ENCODE results near the gene SLC44A5. TPM values are rescaled to one million over a fixed set of nuclear protein-coding genes. Genes with fewer than 3 reads are reported as not detected.
A peak's percentile ranks its signal among the peaks of the same experiment; 100 is the strongest.
"Not testable (repeated sequence)": the region's sequence is repeated elsewhere in the genome, so short reads cannot be mapped to it uniquely, and the experiment has no call there.

SLC44A5 gene
- total RNA-seq, 1 donor, result under 0.01 TPM

DNA sequence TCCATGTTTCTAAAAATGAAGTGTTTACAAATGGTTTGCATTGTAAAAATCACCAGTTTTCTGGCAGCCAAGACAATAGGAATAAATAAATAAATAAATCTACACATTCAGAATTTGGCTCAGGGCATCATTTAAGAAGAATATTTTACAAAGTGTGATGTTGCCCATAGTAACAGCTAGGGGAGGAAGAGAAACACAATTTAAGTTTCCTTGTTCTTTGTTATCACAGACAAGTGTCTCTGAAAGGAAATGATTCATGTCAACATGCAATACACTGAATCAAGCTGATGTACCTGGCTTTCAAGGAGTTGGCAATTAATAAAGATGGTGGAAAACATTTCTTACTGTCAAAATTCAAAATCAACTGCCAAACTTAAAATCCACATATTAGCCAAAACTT lies 402.1 kb downstream of the SLC44A5 start:
- no peak overlapping the region for H3K4me3 ChIP-seq (ENCODE audit: low read depth, low read length)
- TF ChIP-seq, protein P1, sequence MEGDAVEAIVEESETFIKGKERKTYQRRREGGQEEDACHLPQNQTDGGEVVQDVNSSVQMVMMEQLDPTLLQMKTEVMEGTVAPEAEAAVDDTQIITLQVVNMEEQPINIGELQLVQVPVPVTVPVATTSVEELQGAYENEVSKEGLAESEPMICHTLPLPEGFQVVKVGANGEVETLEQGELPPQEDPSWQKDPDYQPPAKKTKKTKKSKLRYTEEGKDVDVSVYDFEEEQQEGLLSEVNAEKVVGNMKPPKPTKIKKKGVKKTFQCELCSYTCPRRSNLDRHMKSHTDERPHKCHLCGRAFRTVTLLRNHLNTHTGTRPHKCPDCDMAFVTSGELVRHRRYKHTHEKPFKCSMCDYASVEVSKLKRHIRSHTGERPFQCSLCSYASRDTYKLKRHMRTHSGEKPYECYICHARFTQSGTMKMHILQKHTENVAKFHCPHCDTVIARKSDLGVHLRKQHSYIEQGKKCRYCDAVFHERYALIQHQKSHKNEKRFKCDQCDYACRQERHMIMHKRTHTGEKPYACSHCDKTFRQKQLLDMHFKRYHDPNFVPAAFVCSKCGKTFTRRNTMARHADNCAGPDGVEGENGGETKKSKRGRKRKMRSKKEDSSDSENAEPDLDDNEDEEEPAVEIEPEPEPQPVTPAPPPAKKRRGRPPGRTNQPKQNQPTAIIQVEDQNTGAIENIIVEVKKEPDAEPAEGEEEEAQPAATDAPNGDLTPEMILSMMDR (IDR thresholded peaks at IDR 0.05; ENCODE audit: insufficient read depth, low read depth, low read length), result no peak
- no peak for DNase-seq (ENCODE audit: low read depth)

DNA sequence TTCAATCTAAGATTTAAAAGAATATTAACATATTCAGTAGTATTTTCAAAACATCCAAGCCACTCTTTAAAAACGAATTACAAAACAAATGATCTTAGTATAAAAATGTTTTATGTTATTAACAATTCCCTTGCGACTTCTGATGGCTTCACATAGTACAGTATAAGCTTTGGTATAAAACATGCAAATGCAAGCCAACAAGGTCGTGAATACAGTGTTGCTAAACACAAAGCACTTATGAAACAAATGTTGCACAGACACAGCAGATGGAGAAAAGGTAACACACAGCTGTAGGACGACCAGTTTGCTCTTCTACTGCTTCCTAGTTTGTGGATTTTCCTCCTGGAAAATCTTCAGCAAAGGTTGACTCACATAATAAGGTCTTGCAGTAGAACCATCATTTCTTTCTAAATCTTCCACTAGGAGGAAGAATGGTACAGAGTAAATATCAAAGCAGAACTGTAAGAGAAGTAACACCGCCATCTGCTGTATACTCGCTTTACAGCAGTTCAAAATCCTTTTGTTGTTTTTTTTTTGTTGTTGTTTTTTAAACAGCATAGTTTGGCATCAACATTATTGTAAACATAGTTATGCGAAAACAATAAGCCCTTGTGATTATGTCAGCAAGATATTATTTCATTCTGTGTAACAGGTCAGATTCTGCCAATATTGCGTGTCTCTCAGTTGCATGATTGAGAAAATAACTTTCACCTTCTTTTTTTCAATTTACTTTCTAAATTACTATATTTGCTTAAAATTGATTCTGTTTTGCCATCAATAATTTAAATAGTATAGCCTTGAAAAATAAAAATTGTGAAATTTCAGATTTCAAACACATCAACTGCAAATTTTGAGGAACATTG lies 407.3 kb downstream of the SLC44A5 start:
- TF ChIP-seq, protein P1 (IDR thresholded peaks at IDR 0.05; ENCODE audit: insufficient read depth, low read depth, low read length), result peak; percentile 72
- no peak overlapping the region for H3K4me3 ChIP-seq (ENCODE audit: low read depth, low read length)
- DNase-seq (ENCODE audit: low read depth), result peak; percentile 45

DNA sequence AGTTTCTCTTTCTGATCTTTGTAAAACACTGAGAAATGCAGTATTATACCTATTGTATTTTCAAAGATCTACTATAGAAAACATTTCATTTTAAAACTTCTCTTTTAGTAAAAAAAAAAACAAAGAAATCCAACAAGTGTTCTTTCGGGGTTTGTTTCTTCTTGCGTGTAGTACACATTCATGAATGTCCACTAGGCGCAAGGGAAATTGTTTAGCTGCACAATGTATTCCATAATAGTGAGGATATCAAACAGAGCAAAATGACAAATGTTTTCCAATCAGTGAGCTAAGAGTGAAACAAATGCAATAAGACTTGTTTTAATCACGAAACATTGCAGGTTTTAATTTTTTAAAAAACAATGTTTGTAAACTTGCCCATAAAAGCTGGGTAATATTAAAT lies 408.2 kb downstream of the SLC44A5 start:
- TF ChIP-seq, protein P1 (IDR thresholded peaks at IDR 0.05; ENCODE audit: insufficient read depth, low read depth, low read length), result no peak

DNA sequence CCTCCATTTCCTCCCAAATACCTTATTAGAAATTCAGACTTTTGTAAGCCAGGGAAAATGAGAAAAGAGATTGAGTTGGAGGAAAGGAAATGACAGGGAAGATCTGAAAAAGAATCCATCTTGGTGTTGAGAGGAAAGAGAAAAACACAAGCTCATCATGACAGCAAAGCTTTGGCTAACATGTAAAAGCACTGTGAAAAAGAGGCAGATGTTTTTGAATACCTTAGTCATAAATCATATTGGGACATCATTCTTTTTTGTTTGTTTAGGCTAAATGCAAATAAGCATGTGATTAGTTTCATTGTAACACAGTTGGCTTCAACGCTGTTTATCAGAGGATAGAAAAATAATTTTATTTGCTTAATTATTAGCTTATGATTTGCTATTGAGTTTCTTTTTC lies 412.2 kb downstream of the SLC44A5 start:
- TF ChIP-seq, protein P1 (IDR thresholded peaks at IDR 0.05; ENCODE audit: insufficient read depth, low read depth, low read length), result no peak
- DNase-seq (ENCODE audit: low read depth), result no peak
- no peak overlapping the region for H3K4me3 ChIP-seq (ENCODE audit: low read depth, low read length)

More for the DNA sequence above, 408.2 kb downstream of the SLC44A5 start:
- no peak overlapping the region for H3K4me3 ChIP-seq (ENCODE audit: low read depth, low read length)
- no peak for DNase-seq (ENCODE audit: low read depth)

DNA sequence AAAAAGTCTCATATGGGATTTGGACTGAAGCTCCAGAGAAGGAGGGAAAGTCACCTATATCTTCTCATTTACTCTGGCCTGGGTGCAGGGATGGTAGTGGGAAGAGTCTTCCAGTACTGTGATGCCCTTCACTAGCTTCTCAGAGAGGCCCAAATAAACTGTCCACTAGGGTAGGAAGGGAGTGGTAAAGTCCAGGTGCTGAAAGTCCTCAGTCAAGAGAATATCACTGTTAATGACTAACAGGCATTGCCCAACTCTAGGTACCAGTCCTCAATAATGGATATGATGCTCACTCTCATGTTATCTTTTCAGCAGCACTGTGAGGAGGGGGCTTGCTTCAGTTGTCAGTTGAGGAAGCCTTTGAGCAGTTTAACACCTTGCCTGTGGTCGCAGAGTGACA lies 412.8 kb downstream of the SLC44A5 start:
- H3K4me3 ChIP-seq (ENCODE audit: low read depth, low read length), result no peak overlapping the region
- TF ChIP-seq, protein P1 (IDR thresholded peaks at IDR 0.05; ENCODE audit: insufficient read depth, low read depth, low read length), result no peak
- DNase-seq (ENCODE audit: low read depth), result no peak

DNA sequence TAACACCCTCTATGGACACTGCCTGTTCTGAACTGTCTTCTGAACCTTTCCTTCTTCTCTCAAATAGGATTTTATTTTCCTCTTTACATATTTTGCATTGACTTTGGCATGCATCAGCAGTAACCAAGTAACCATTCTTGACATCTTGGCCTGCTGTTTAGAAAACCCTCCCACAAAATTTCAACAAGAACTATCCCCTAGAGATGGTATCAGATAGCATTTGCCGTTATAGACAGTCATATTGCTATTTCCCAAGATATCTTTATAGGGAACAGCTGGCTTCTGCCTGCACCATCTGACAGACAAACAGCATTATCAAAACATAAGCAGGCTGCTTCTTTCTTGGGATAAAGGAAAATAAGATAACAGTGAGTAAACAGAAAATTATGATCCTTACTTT lies 422.0 kb downstream of the SLC44A5 start:
- DNase-seq (ENCODE audit: low read depth), result peak; percentile 3
- H3K4me3 ChIP-seq (ENCODE audit: low read depth, low read length), result no peak overlapping the region
- TF ChIP-seq, protein P1 (IDR thresholded peaks at IDR 0.05; ENCODE audit: insufficient read depth, low read depth, low read length), result no peak

DNA sequence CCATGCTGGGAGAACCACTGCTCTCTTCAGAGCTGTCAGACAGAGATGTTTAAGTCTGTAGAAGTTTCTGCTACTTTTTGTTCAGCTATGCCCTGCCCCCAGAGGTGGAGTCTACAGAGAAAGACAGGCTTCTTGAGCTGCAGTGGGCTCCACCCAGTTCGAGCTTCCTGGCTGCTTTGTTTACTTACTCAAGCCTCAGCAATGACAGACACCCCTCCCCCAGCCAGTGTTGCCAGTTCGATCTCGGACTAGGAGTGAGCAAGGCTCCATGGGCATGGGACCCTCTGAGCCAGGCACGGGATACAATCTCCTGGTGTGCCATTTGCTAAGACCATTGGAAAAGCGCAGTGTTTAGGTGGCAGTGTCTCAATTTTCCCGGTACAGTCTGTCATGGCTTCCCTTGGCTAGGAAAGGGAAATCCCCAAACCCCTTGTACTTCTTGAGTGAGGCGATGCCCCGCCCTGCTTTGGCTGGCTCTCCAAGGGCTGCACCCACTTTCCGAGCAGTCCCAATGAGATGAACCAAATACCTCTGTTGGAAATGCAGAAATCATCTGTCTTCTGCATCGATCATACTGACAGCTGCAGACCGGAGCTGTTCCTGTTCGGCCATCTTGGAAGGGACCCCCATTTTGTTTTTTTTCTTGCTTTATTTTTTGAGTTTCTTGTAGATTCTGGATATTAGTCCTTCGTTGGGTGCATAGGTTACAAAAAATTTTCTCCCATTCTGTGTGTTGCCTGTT lies 429.5 kb downstream of the SLC44A5 start:
- not testable (repeated sequence) for H3K4me3 ChIP-seq (ENCODE audit: low read depth, low read length); DNase-seq (ENCODE audit: low read depth)

Data from fibroblast of villous mesenchyme (primary cell).